PC-3 (cell line): ENCODE results near the gene PRKCE.

ENCODE experiments used
- CTCF ChIP-seq: fragments of 300-600 bp; sonication (generic); conservative IDR thresholded peaks from 2 replicates; pipeline ENCODE4 v1.5.1; 2017; ENCODE audit warnings: antibody characterized with exemption, low read depth, mild to moderate bottlenecking, low read length
- EZH2 ChIP-seq: fragments of 300-600 bp; sonication (generic); IDR thresholded peaks from one replicate; pipeline ENCODE4 v1.6.1; 2017; ENCODE audit warnings: antibody characterized with exemption, mild to moderate bottlenecking, low read length; ENCODE audit not compliant: unreplicated experiment
- EZH2phosphoT487 ChIP-seq: fragments of 300-600 bp; sonication (generic); IDR thresholded peaks from 2 replicates; pipeline ENCODE4 v1.6.1; 2018; ENCODE audit warnings: mild to moderate bottlenecking, antibody characterized with exemption, low read length, borderline replicate concordance

GRCh38 chr2:46008091-46008870 lies 356.8 kb downstream of the PRKCE start:
- TF ChIP-seq CTCF (no peak), EZH2phosphoT487 (no peak), EZH2 (no peak)
